Activated naive CD8-positive, alpha-beta T cell treated with anti-CD3 and anti-CD28 coated beads, Interleukin-2, amount 50 U/mL, for 16 hours (primary cell): ENCODE measurements around the gene SYNPO.

Experiments used
- DNase-seq: peaks from one replicate; pipeline ENCODE4 v3.0.0-alpha.2; 2020; ENCODE audit warnings: low read depth, low spot score

SYNPO gene

GRCh38 chr5:150625831-150626746 lies 14.4 kb upstream of the SYNPO start:
- DNase-seq: no peak

GRCh38 chr5:150626853-150627276 lies 13.6 kb upstream of the SYNPO start:
- DNase-seq: no peak

- DNase-seq: no peak
Observed at GRCh38 chr5:150627731-150628545, 12.5 kb upstream of the SYNPO start.

- DNase-seq: no peak
Observed at GRCh38 chr5:150628936-150629485, 11.4 kb upstream of the SYNPO start.

- no peak for DNase-seq
Observed at GRCh38 chr5:150630016-150630415, 10.4 kb upstream of the SYNPO start.

- DNase-seq: no peak
Observed at GRCh38 chr5:150630461-150631325, 9.8 kb upstream of the SYNPO start.

GRCh38 chr5:150631326-150631701 lies 9.1 kb upstream of the SYNPO start:
- no peak for DNase-seq

- no peak for DNase-seq
Observed at GRCh38 chr5:150632305-150633160, 7.9 kb upstream of the SYNPO start.

GRCh38 chr5:150633429-150633828 lies 7.0 kb upstream of the SYNPO start:
- no peak for DNase-seq

GRCh38 chr5:150636391-150637244 lies 3.8 kb upstream of the SYNPO start:
- no peak for DNase-seq

GRCh38 chr5:150637245-150638052 lies 3.0 kb upstream of the SYNPO start:
- no peak for DNase-seq

GRCh38 chr5:150638053-150638444 lies 2.4 kb upstream of the SYNPO start:
- DNase-seq: no peak

- DNase-seq: no peak
Observed at GRCh38 chr5:150638488-150639376, 1.7 kb upstream of the SYNPO start.

GRCh38 chr5:150639377-150639692 lies 1.1 kb upstream of the SYNPO start:
- DNase-seq: no peak

- no peak for DNase-seq
Observed at GRCh38 chr5:150639751-150640150, 709 bp upstream of the SYNPO start.

- DNase-seq: no peak
Observed at GRCh38 chr5:150641006-150641570, 628 bp downstream of the SYNPO start.

- DNase-seq: no peak
Observed at GRCh38 chr5:150641824-150642566, 1.5 kb downstream of the SYNPO start.
